HTERT RPE-1 (cell line): ENCODE measurements around the gene CORO2B.

Experiments used
- in situ Hi-C: fragments of 300-500 bp; cut with MboI; formaldehyde crosslinking; loops from 4 replicates; pipeline ENCODE4 v1.14.3; 2020; ENCODE audit warnings: low sequenced_read_pairs

The CORO2B gene

DNA sequence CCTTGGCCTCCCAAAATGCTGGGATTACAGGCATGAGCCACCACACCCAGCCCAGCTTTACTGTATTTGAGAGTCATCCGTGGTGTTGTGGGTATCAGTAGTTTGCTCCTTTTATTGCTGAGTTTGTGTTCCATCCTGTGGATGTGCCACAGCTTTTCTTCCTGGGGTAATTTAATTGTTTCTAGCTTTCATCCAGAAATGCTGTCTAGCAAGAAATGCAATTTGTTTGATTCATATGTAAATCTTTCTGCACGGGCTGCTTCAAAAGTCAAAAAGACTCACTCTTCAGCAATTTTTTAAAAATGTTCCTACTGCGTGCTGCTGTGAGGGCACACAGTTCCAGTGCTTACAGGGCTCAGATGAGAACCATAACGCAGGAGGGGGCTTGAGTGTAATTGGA, 47.1 kb downstream of the CORO2B start:
- in situ Hi-C loops = no loop called here

DNA sequence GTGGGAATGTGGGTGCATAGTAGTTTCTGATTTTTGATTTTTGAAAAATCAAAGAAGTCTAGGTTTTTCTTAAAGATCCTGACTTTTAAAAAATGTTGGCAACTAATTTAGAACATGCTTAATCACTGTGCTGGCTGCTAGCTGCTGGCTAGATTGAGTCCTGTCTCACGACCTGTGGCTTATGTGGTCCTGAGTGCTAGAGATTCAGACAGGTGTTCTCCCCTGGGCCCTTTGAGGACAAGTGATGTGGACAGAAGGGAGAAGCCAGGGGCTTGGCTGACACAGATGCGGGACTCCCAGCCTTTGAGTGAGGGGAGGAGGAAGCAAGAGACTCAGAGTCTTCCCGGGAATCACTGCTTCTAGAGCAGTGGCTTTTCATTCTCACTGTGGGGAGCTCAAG, 47.5 kb downstream of the CORO2B start:
- in situ Hi-C loops = no loop called here

DNA sequence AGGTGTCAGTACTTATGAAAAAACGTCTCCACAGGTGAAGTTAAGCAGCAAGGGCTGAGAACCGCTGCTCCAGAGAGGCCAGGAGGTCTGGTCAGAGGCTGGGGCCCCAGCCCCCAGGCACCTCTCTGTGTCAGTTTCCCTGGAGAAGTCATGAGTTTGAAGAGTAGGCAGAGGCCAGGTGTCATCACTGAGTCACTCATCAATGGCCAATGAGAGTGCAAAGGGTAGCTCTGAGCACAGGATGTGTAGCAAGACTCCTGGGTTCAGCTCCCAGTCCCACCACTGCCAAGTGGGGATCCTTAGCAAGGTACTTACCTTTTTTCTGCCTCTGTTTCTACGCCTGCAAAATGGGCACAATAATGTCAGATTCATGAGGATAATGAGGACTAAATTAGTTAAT, 47.9 kb downstream of the CORO2B start:
- in situ Hi-C loops = no loop called here

DNA sequence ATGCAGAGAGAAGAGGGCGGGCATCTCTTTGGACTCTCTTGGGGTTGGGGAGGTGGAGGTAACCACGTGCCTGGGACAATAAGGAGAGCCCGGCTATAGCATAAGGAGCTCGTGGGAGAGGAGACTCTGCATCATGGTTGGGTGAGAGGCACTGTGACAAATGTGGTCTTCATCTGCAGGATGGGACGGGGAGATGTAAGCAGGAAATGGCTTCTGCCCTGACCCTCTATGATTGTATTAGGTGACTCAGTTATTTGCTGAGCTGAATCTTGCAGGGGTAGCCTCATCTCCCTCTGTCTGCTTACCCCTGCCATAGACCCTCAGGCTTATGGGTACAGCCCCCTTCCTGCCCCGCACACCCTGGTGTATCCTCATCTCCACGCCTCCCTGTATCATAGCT, 48.7 kb downstream of the CORO2B start:
- in situ Hi-C loops = no loop called here

DNA sequence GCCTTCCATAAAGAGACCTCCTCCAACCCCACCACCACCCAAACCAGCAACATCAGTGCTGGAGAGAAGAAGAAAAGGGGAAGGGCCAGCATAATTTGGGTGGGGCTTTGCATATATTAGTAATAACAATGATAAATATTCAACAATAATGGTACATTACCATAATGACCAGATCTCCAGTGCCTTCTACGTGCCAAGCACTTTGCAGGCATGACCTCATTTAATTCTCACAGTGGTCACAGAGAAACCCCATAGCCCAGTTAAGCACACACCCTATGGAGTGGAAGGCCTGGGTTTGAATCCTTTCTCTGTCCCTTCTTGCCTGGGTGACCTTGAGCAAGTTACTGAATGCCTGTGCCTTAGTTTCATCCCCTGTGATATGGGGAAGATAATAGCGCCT, 49.2 kb downstream of the CORO2B start:
- in situ Hi-C loops = no loop called here

DNA sequence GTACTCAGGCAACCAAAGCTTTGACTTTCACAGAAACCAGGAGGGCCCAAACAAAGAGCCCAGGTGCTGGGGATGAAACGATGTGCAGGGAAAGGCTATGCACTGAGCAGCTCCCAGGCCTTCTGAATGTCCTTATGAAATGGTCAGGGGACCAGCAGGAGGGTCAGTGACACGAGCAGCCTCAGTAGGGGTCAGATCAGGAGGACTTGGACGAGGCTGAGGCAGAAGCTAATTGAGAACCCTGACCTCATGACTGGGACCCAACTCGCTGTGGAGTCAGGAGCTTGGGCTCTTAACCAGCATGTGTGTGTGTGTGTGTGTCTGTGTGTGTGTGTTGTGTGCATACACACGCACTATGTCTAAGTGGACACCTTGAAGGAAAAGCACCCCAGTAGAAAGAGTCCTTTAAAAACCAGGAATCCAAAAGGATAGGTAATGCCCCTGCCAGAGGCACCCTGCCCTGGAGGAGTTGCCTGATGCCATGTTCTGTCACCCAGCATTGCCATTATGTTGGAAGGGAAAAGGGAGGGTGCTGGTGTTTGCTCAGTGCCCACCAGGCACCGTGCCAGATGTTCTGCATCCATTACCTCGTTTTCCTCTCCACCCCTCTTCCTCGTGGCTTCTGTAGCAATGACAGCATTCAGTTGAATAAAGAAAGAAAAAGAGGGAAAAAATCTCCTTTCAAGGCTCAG, 50.9 kb downstream of the CORO2B start:
- in situ Hi-C loops = no loop called here

DNA sequence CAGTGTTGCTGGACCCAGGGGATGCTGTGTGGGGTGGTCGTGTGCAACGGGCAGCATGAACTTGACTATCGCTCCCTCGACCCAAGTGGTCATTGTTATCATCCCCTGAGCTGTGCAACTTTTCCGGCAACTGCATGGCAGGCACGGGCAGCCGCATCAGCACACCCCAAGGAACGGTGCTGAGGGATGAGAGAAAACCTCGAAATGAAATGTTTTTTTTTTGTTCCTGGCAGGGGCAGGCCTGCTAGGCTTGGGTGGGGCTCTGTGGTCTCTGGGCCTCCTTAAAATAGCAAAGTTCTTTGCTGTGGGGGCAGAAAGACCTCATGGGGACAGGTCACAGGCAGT, 51.4 kb downstream of the CORO2B start:
- in situ Hi-C loops = no loop called here

DNA sequence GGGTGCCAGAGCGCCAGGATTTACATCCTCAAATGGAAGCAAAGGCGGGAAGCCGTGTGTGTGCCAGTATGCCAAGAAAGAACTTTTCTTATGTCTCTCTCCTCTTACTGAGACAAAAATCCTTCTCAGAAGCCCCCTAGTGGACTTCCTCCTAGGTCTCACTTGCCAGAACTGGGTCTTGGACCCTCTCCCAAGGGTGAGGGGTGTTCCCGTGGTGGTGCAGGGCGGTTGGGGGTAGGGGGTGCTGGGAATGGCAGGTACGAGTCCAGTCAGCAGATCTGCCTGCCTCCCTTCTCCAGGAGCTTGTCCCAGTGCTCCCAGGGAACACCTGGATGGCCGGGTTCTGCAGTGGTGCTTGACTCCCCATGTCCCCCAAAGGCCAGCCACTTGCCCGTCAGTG, 52.0 kb downstream of the CORO2B start:
- in situ Hi-C loops = no loop called here

DNA sequence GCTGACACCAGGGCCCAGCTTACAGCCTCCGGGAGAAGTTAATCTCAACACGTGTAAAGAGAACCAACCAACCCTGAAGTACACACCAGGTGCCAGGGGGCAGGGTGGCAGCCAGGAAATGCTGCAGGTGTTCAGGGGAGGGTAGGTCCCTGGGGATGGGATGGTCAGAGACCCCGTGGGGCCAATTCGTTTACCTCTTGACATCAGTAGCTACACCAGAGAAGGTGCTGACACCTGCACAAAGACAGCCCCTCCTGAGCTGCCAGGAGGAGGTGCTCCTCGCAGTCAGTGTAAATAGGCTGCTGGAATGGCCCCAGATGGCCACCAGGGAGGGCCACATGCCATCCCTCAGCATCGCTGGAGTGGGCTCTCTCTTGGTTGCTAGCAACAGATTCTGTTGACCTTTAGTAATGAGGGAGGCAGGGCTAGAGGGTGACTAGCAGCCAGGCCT, 52.8 kb downstream of the CORO2B start:
- in situ Hi-C loops = no loop called here

DNA sequence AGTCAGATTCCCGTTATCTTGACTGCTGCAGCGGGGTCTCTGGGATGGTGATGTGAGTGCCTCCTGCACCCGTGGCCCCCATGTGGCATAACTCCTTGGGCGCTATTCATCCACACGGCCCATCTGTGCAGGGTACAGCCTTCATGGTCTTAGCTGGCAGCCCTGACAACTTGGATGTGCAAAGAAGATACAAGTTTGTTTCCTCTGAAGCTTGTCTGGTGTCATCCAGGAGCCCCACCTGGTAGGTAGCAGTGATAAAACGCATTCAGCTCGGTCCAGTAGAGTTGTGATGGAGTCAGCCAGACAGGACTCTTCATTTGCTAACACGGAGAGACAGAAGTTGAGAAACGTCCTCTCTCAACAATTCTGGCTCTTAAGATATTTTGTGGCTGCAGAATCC, 53.3 kb downstream of the CORO2B start:
- in situ Hi-C loops = no loop called here

DNA sequence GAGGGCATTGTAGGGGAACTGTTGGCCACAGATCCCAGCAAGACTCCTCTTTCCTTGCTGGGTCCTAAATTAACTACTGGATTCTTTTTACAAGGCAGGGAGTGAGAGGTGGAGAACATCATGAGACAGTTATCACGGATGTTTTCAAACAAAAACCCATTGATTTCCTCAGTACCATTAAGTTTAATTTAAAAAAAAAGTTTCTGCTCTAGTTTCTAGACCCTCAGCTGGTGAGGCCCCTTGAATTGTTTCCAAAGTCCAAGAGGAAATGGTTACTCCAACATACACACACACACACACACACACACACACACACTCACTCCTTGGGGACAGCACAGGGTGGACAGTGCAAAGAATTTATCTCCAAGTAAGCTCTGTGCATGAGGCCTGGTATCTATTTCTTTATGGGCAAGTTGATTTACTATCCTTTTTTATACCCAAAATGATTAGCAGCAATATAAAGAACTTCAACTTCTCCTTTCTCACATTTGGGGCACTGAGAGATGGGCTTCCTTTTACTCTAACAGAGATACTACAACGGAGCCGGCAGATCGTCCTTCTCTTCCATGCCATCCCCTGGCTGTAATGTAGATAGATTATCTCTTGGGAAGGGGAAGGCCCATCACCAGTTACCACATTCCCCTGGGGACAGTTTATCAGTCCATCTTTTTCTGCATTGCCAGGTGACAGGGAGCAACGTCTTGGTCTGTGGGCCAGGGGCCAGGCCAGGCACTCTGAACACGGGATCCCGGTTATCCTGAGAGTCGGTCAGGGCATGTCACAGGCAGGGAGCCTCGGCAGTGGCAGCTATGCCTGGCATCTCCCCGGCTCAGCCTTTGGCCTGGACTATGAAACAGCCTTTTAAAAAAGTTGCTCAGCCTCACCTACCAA, 54.7 kb downstream of the CORO2B start:
- in situ Hi-C loops = no loop called here

DNA sequence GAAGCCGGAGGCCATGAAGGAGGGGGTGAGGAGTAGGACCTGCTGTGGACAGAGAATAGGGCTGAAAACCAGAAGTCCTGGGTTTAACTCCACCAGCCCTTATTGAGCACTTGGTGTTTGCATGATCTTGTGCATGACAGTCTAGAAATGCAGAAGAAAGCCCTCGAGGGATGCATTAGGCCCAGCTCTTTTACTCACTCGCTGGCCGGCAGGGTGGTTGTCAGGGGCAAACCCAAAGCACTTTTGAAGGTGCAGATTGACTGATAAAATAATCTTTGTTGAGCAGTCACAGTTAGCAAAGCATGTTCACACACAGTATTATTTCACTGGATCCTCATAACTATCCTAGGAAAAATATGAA, 55.3 kb downstream of the CORO2B start:
- in situ Hi-C loops = no loop called here

DNA sequence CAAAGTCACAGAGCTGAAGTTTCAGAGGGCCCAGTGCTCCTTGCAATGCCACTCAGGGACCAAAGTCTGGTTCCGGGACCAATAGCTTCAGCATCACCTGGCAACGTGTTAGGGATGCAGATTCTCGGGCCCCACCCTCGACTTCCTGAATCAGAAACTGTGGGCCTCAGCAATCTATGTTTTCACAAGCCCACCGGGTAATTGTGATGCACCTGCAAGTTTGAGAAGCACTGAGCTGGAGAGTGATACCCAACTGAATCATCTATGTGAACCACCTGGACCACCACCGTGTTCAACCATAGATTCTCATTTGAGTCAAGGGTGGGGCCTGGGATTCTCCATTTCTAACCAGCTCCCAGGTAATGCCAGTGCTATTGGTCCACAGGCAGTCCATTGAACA, 55.7 kb downstream of the CORO2B start:
- in situ Hi-C loops = no loop called here

DNA sequence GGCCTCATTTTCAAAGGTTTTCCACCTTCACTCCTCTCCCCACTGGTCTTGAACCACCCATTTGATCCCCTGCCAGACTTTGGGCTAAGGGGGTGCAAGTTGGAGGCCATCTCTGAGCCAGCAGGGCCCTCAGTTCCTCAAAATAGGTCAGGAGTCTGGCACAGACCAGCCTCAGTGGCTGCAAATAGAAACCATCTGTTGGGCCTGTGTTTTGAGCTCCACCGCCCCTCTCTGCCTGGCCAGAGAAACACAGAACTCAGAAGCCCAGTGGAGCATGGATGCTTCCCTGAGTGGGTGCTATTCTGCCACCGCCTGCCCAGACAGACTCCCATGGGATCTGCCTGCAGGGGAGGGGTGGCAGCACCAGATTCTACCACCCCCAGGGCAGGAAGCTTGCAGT, 56.3 kb downstream of the CORO2B start:
- in situ Hi-C loops = no loop called here

DNA sequence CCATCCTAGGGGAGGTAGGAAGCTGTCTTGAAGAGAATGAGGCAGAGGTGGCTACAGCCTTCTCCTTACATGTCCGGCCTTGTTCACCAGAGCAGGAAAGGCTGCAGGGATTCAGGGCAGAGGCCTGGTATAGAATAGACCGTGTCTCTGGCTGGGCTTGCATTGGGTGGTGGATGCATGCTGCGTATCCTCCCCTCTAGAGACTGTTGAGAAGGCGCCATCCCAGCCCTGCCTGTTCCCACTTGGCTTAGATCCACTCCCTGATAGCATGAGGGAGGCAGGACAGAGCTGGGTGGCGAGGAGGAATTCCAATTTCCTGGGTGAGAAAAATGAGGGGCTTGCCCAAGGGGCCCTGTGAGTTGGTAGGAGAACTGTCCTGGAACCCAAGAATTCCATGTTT, 57.5 kb downstream of the CORO2B start:
- in situ Hi-C loops = no loop called here

DNA sequence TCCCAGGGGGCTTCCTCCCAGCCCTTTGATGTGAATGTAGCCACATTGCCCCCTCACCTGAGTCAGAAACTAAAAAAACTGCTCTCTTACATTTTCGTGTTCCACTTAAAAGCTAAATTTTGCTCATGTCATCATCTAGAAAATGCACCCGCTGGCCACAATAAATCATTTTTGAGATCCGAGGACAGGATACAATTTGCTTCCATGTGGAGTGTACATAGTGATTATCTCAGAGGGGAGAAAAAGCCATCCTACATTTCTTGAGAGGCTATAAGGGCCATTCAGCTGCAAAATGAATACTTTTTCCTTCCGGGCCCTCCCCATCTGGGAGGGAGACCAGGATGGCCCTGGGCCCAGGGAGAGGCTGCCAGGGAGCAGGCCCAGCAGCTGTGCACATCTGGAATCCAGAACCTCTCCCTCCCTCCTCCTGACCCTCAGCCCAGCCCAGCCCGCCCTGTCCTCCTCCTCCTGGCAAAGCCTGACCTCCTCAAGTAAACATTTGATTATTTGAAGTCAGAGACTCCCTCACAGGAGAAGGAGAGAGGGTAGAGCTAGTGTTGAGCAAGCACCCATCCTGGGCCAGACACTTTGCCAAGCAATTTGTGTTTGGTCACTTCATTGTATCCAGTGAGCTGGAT, 59.1 kb downstream of the CORO2B start:
- in situ Hi-C loops = no loop called here

DNA sequence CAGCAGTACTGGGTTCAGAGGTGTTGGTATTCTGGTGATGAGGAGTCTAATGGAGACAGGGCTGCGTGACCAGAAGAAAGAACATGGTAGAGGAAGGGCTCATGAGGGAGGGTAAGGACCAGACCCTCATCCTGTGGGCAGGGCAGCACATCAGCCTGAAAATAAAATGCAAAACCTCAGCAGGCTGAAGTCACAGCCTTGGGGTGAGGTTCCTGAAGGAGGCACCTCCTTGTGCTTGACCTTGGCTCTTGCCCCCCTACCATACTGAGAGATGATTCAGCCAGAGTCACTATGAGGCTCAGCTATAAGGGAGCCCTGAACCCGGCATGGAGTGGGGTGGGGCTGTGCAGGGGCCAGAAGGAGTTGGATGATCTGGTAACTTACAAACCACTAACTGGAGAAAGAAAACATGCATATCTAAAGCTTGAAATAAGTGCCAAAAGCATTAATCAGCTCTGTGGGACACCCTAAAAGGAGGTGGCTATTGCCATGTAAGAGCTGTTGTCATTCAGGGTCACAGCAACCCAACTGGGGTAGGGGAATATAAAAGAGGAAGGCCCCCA, 60.2 kb downstream of the CORO2B start:
- in situ Hi-C loops = no loop called here

DNA sequence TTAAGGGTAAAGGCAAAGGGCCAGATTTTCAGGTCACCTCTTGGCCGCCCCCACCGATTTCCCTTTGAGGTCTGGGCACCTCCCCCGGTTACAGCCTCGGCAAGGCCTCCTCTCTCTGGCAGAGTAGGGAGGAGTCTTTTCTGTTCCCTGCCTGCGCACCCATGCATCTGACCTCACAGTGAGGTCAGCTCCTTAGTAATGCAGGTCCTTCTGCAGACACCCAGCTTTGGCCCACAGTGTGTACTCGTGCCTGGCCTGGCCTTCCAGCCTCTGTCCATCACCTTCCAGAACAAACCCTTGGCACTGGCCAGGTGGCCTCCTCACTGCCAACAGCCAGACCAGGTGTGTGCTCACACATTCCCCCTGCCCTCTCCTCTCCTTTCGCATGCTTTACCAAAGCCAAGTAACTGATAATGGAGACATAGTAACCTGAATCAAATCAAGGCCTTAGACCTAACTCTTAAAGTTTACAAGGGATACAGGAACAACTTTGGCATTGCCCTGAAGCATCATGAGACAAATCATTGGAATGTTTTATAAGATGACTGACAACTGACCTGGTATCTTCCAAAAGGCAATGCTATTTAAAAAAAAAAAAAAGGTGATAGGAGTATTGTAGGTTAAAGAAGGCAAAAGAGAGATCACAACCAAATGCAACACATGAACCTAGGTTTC, 61.3 kb downstream of the CORO2B start:
- in situ Hi-C loops = no loop called here

DNA sequence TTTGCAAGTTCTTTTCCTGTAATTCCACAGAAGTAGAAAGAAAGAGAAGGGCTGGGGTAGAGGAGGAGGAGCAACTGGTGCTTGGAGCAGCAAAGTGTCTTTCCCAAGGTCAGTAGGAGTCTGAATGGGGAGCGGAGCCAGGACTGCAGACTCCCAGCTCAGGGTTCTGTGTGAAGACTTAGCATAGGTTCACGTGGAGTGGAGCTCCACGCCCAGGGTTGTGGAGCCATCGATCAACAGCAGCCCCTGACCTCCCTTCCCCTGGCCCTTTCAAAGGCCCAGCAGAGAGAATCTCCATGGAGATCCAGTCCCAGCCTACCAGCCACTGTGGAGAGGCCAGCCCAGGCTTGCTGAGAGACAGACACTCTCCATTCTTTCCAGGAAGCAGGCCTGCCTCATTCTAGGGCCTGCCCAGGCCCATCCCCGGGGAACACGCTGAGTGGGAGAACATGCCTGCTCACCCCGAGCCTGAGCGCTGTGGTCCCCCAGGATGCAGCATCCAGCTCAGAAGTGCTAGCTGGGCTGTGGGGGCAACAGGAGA, 62.1 kb downstream of the CORO2B start:
- in situ Hi-C loops = no loop called here

DNA sequence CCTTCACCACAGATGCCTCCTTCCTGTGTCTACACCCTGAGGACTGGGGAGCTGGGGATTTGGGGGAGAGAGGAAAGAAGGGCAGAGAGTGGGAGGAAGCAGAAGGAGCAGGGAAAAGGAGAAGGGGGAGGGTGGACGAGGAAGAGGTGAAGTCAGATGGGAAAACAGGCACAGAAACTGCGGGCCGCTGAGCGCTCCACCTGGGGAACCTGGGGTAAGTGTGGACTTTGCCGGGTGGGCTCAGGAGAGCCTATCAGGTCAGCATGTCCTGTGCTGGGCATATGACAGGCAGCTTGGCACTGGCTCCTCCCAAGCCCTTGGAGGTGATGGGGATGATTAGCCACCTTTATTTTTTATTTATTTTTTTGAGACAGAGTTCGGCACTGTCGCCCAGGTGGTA, 62.6 kb downstream of the CORO2B start:
- in situ Hi-C loops = no loop called here

DNA sequence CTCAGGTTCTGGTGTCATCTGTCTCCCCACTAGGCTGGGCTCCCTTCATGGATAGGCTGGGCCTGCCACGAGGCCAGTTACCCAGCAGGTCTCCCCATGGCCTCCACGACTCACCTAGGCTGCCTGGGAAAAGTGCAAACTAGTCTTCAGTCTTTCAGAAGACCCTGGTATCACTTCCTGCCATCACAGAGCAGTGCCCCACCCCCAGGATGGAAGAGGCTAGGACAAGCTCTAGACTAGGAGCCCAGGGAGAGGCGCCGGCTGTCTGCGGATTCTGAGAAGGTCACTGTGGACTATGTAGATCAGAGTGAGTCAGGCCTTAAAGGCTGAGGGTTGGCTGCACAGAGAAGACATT, 63.7 kb downstream of the CORO2B start:
- in situ Hi-C loops = no loop called here
